HEK293 (cell line): ENCODE measurements around the gene SLC6A3.
A peak's percentile ranks its signal among the peaks of the same experiment; 100 is the strongest.

Source experiments
- CTCF ChIA-PET: fragments of 350-600 bp; formaldehyde crosslinking; extraction: SDS; loops from one replicate; lab custom pipeline; 2021; ENCODE audit warnings: antibody characterized with exemption; lab: Yijun Ruan, JAX
- POLR2A ChIA-PET: fragments of 300-600 bp; formaldehyde crosslinking; extraction: SDS; loops from one replicate; lab custom pipeline; 2020; ENCODE audit warnings: antibody characterized with exemption, inconsistent platforms; lab: Yijun Ruan, JAX
- H3K27ac ChIP-seq: fragments of 200-500 bp; sonication (Bioruptor generic); 2 replicates; pipeline ENCODE4 v1.5.1; 2014; ENCODE audit warnings: low read depth, low read length, control low read depth, inconsistent platforms; ENCODE audit errors: extremely low read depth
- H3K36me3 ChIP-seq, 2 experiments: fragments of 200-500 bp in 1 of 2; sonication (Bioruptor generic) in 1 of 2; 1 replicate in 1 of 2; 2 replicates in 1 of 2; pipeline ENCODE4 v1.5.1; 2014 to 2017; ENCODE audit warnings: inconsistent platforms in 2 of 2, low read length in 2 of 2; ENCODE audit not compliant: control insufficient read depth in 2 of 2, insufficient read depth in 1 of 2
- H3K4me1 ChIP-seq: fragments of 200-500 bp; sonication (Bioruptor generic); 2 replicates; pipeline ENCODE4 v1.5.1; 2014; ENCODE audit warnings: mild to moderate bottlenecking, low read length, inconsistent platforms; ENCODE audit not compliant: control insufficient read depth, insufficient read depth
- H3K4me3 ChIP-seq: 2 replicates; pipeline ENCODE4 v1.5.1; 2011; ENCODE audit warnings: low read depth, mild to moderate bottlenecking, control low read depth, low read length, moderate library complexity
- H3K9me3 ChIP-seq: fragments of 200-500 bp; sonication (Bioruptor generic); 2 replicates; pipeline ENCODE4 v1.5.1; 2014; ENCODE audit warnings: low read depth, low read length, inconsistent platforms; ENCODE audit not compliant: control insufficient read depth, insufficient read depth
- GLIS1 ChIP-seq: fragments of 450-650 bp; formaldehyde crosslinking; IDR thresholded peaks from 2 replicates; pipeline ENCODE4 v1.5.1; 2016; ENCODE audit warnings: missing biosample characterization, missing genetic modification characterization
- GLIS2 ChIP-seq: fragments of 450-650 bp; formaldehyde crosslinking; IDR thresholded peaks from 2 replicates; pipeline ENCODE4 v1.5.1; 2016; ENCODE audit warnings: missing biosample characterization, missing genetic modification characterization
- HOXD13 ChIP-seq: sonication (generic); formaldehyde crosslinking; IDR thresholded peaks from 2 replicates; pipeline ENCODE4 v1.8.0; 2022; ENCODE audit warnings: missing genetic modification reagents, borderline replicate concordance
- IKZF3 ChIP-seq: fragments of 450-650 bp; IDR thresholded peaks from 2 replicates; pipeline ENCODE4 v1.5.0; 2018; ENCODE audit warnings: missing biosample characterization, mild to moderate bottlenecking, missing genetic modification characterization, moderate library complexity
- KLF10 ChIP-seq: fragments of 450-650 bp; IDR thresholded peaks from 2 replicates; pipeline ENCODE4 v1.5.1; 2018; ENCODE audit warnings: missing biosample characterization, mild to moderate bottlenecking, missing genetic modification characterization
- KLF9 ChIP-seq: fragments of 450-650 bp; formaldehyde crosslinking; IDR thresholded peaks from 2 replicates; pipeline ENCODE4 v1.5.1; 2016; ENCODE audit warnings: missing biosample characterization, missing genetic modification characterization, low read depth
- REPIN1 ChIP-seq: fragments of 450-650 bp; formaldehyde crosslinking; IDR thresholded peaks from 2 replicates; pipeline ENCODE4 v1.5.1; 2017; ENCODE audit warnings: missing biosample characterization, missing genetic modification characterization, low read depth
- YY1 ChIP-seq: fragments of 450-650 bp; formaldehyde crosslinking; IDR thresholded peaks from 2 replicates; pipeline ENCODE4 v1.5.1; 2018; ENCODE audit warnings: missing biosample characterization, missing genetic modification characterization
- ZBTB20 ChIP-seq: fragments of 450-650 bp; formaldehyde crosslinking; IDR thresholded peaks from 2 replicates; pipeline ENCODE4 v1.5.1; 2016; ENCODE audit warnings: missing biosample characterization, missing genetic modification characterization
- ZFHX2 ChIP-seq: fragments of 450-650 bp; formaldehyde crosslinking; conservative IDR thresholded peaks from 2 replicates; pipeline ENCODE4 v1.5.1; 2016; ENCODE audit warnings: missing biosample characterization, missing genetic modification characterization
- ZIC2 ChIP-seq: fragments of 450-650 bp; formaldehyde crosslinking; IDR thresholded peaks from 2 replicates; pipeline ENCODE4 v1.5.1; 2016; ENCODE audit warnings: missing biosample characterization, missing genetic modification characterization
- ZNF23 ChIP-seq: fragments of 450-650 bp; formaldehyde crosslinking; IDR thresholded peaks from 2 replicates; pipeline ENCODE4 v1.5.1; 2016; ENCODE audit warnings: missing biosample characterization, missing genetic modification characterization, borderline replicate concordance
- ZNF335 ChIP-seq: fragments of 450-650 bp; formaldehyde crosslinking; conservative IDR thresholded peaks from 2 replicates; pipeline ENCODE4 v1.5.1; 2016; ENCODE audit warnings: missing biosample characterization, missing genetic modification characterization
- ZNF596 ChIP-seq: fragments of 450-650 bp; IDR thresholded peaks from 2 replicates; pipeline ENCODE4 v1.5.0; 2018; ENCODE audit warnings: missing biosample characterization, mild to moderate bottlenecking, missing genetic modification characterization, moderate library complexity
- ZNF629 ChIP-seq: fragments of 450-650 bp; formaldehyde crosslinking; IDR thresholded peaks from 2 replicates; pipeline ENCODE4 v1.5.1; 2017; ENCODE audit warnings: missing biosample characterization, missing genetic modification characterization
- ZNF664 ChIP-seq: fragments of 450-650 bp; formaldehyde crosslinking; IDR thresholded peaks from 2 replicates; pipeline ENCODE4 v1.5.1; 2016; ENCODE audit warnings: missing biosample characterization, missing genetic modification characterization
- ZNF677 ChIP-seq: fragments of 450-650 bp; IDR thresholded peaks from 2 replicates; pipeline ENCODE4 v1.5.0; 2018; ENCODE audit warnings: missing biosample characterization, mild to moderate bottlenecking, missing genetic modification characterization, moderate library complexity
- ZNF76 ChIP-seq: fragments of 450-650 bp; formaldehyde crosslinking; IDR thresholded peaks from 2 replicates; pipeline ENCODE4; 2016; ENCODE audit warnings: low read depth, missing biosample characterization, missing genetic modification characterization, borderline replicate concordance
- ZXDB ChIP-seq: fragments of 450-650 bp; formaldehyde crosslinking; IDR thresholded peaks from 2 replicates; pipeline ENCODE4 v1.5.1; 2016; ENCODE audit warnings: missing biosample characterization, missing genetic modification characterization
- TF ChIP-seq, protein P1 (sequence below): fragments of 450-650 bp; formaldehyde crosslinking; IDR thresholded peaks from 2 replicates; pipeline ENCODE4 v1.5.1; 2017; ENCODE audit warnings: missing biosample characterization, mild to moderate bottlenecking, missing genetic modification characterization, moderate library complexity
- TF ChIP-seq, protein P2 (sequence below): fragments of 450-650 bp; formaldehyde crosslinking; optimal IDR thresholded peaks from 2 replicates; pipeline ENCODE3; 2016; ENCODE audit warnings: missing biosample characterization, mild to moderate bottlenecking, missing genetic modification characterization

SLC6A3 gene

DNA sequence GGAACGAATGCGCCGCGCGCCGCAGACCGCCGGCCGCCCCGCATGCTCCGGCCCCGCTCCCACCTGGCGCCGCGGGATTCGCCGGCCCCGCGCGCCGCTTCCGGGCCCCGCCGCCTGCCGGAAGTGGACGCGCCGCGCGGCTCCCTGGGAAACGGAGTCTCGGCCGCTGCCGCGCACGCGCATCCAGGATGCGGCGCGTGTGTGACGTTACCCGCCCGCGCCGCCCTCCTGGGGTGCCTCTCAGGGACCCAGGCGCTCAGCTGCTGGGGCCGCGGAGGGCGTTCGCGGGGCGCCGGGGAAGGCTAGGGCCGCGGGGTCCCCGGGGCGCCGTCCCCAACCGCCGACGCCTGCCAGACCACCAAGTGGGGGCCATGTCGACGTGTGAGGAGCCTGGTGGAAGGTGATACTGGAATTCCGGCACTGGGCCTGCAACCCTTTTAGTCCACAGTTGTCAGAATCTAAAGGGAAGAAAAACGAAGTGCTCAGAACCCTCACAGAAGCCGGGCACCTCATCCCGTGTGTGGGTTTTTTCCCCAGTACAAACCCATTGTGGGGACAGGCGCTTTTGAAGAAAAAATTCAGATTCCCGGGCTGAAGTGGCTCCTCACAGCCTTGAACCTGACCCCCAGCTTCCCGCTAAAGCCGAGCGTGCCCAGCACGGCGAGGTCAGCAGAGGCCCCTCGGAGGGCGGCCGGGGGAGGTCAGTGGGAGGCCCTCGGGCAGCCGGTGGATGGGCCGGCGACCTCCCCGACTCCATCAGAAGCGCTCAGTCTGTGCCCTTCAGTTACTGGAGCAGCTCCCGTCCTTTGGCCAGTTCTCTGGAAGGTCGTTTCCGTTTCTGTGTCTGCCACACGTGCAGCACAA lies 100.0 kb downstream of the SLC6A3 start, which contains the start of gene CLPTM1L (continued):
- TF ChIP-seq ZNF596: no peak
- peak; percentile 80 for TF ChIP-seq ZNF335
- peak; percentile 38; the same call in 1 of the 2 replicates for TF ChIP-seq ZXDB (tag by site-specific recombination)
- peak; percentile 66 for TF ChIP-seq ZIC2 (tag by site-specific recombination)
- no peak for TF ChIP-seq ZNF664 (tag by site-specific recombination)
- peak; percentile 72; the same call in 1 of the 2 replicates for TF ChIP-seq ZNF76 (tag by site-specific recombination)
- TF ChIP-seq GLIS1 (tag by site-specific recombination): peak; percentile 85
- no peak for TF ChIP-seq REPIN1
- peak; percentile 29 for TF ChIP-seq KLF10 (tag by site-specific recombination)
- peak; percentile 99 for TF ChIP-seq ZBTB20 (tag by site-specific recombination)
- peak; percentile 53; the same call in 1 of the 2 replicates for TF ChIP-seq IKZF3 (tag by site-specific recombination)
- peak; percentile 51 for TF ChIP-seq ZFHX2 (tag by site-specific recombination)
- TF ChIP-seq ZNF629 (tag by site-specific recombination): 0 out of 2 replicates have a peak, but pooled peaks have one; percentile 18
- TF ChIP-seq, protein P1, sequence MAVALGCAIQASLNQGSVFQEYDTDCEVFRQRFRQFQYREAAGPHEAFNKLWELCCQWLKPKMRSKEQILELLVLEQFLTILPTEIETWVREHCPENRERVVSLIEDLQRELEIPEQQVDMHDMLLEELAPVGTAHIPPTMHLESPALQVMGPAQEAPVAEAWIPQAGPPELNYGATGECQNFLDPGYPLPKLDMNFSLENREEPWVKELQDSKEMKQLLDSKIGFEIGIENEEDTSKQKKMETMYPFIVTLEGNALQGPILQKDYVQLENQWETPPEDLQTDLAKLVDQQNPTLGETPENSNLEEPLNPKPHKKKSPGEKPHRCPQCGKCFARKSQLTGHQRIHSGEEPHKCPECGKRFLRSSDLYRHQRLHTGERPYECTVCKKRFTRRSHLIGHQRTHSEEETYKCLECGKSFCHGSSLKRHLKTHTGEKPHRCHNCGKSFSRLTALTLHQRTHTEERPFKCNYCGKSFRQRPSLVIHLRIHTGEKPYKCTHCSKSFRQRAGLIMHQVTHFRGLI (tag by site-specific recombination): peak; percentile 44; the same call in 1 of the 2 replicates
- no peak for TF ChIP-seq ZNF677 (tag by site-specific recombination)
- TF ChIP-seq, all 188 proteins: peak for 22

DNA sequence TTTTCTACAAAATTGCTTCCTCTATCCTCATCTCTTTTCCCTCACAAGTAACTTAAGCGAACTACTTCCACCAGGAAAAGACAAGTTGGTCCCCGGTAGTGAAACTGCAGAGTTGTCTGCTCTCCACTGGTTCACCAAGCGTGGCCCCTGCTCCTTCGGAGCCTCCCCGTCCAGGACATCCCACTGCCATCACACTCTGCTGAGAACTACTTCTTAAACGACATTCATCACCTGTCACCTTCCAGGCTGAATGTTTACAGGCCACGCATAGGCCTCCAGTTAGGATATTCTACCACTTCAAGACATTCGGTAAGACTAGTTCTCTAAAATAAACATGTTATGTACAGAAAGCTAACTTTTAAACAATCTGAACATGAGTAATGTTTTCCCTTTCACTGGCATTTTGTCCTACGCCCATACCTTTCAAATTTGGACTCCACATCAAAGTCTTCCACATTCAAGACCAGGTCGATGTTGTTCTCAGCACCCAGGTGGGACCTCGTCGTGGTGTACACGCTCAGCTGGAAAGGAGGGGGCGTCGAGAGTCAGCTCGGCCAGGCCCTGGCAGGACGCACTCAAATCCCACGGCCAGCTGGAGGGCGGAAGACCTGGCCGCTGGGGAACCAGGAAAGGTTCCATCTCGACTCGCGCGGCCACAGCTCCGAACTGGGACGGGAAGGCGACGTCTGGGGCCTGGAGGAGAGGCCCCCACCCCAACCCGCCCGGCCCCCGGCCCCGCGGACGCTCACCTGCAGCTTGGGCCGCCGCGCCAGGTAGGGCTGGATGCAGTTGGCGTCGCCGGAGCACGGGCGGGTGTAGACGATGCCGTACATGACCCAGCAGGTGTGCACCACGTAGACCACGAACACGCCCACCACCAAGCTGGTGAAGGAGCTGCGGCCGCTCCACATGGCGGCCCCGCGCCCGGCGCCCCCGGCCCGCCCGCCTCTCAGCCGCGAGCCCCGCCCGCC lies 101.0 kb downstream of the SLC6A3 start:
- H3K4me1 ChIP-seq: peaks cover 7% of the 10 kb centered on the region; the same call in 1 of the 2 replicates

More for the DNA sequence above, 101.0 kb downstream of the SLC6A3 start:
- TF ChIP-seq ZNF23 (tag by site-specific recombination) (no peak), GLIS2 (tag by site-specific recombination) (no peak; the same call in 1 of the 2 replicates), ZBTB20 (tag by site-specific recombination) (no peak), ZNF335 (peak; percentile 21; the same call in 1 of the 2 replicates), YY1 (tag by site-specific recombination) (no peak), KLF9 (tag by site-specific recombination) (peak; percentile 43; the same call in 1 of the 2 replicates), HOXD13 (no peak)
- TF ChIP-seq, protein P2, sequence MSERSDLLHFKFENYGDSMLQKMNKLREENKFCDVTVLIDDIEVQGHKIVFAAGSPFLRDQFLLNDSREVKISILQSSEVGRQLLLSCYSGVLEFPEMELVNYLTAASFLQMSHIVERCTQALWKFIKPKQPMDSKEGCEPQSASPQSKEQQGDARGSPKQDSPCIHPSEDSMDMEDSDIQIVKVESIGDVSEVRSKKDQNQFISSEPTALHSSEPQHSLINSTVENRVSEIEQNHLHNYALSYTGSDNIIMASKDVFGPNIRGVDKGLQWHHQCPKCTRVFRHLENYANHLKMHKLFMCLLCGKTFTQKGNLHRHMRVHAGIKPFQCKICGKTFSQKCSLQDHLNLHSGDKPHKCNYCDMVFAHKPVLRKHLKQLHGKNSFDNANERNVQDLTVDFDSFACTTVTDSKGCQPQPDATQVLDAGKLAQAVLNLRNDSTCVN (tag by site-specific recombination): peak; percentile 44
- ChIA-PET CTCF (interaction anchor here (0.8 to 1.3 kb wide), 5 partner anchors 36 to 301 kb away, joined by 3 to 6 read pairs (median 3); no protein-coding TSS in a partner anchor), POLR2A (interaction anchor here (0.6 to 4.1 kb wide), 9 partner anchors 9 to 299 kb away, joined by 3 to 37 read pairs (median 4); no protein-coding TSS in a partner anchor)
- Histone ChIP-seq H3K9me3 (no peaks in the 10 kb centered on the region), H3K36me3 (peaks cover 28 to 44% of the 10 kb centered on the region in 2 experiments), H3K27ac (peak overlapping the region; percentile 64; the same call in 1 of the 2 replicates), H3K4me3 (peak overlapping the region; percentile 91)
